ENCODE measurements around the gene GAL3ST3.
"Not testable (repeated sequence)": the region's sequence is repeated elsewhere in the genome, so short reads cannot be mapped to it uniquely, and the experiment has no call there.

Gene GAL3ST3

GRCh38 chr11:66032957-66033735 is 15.8 kb downstream of the GAL3ST3 start:
- Histone ChIP-seq H3K9ac (ENCODE audit: low read length) (no peak overlapping the region), H3K27me3 (ENCODE audit: insufficient read depth, low read length) (no peaks in the 10 kb centered on the region; the same call in 1 of the 2 replicates), H3K27ac (ENCODE audit: low read depth, low read length, poor library complexity, severe bottlenecking) (no peak overlapping the region), H3K4me2 (ENCODE audit: low read length) (no peak overlapping the region), H3K36me3 (ENCODE audit: insufficient read depth, low read length) (no peaks in the 10 kb centered on the region), H3K9me2 (ENCODE audit: low read depth, low read length) (no peaks in the 10 kb centered on the region), H3K9me3 (ENCODE audit: low read length) (no peaks in the 10 kb centered on the region), H3K4me3 (ENCODE audit: low read depth, low read length, poor library complexity, severe bottlenecking) (no peak overlapping the region), H3F3A (ENCODE audit: insufficient read depth, low read length) (no peaks in the 10 kb centered on the region), H3K79me2 (ENCODE audit: insufficient read depth, low read length) (no peaks in the 10 kb centered on the region), H4K20me1 (ENCODE audit: insufficient read depth, low read length) (no peaks in the 10 kb centered on the region), H2AFZ (ENCODE audit: low read length) (no peak overlapping the region), H3K4me1 (ENCODE audit: insufficient read depth, low read length, severe bottlenecking) (no peaks in the 10 kb centered on the region)
- TF ChIP-seq CTCF (IDR thresholded peaks at IDR 0.05; ENCODE audit: low read length): no peak
- no peak for TF ChIP-seq EZH2 (IDR thresholded peaks at IDR 0.05; ENCODE audit: borderline replicate concordance, low read length)

GRCh38 chr11:66026017-66026529 is 22.9 kb downstream of the GAL3ST3 start, which contains the start of gene CATSPER1:
CATSPER1 (minus strand) TSS chr11:66026479; CDS start chr11:66026379, 100 bp downstream.
- H3K9me2 ChIP-seq (ENCODE audit: low read depth, low read length): no peaks in the 10 kb centered on the region
- H3K27ac ChIP-seq (ENCODE audit: low read depth, low read length, poor library complexity, severe bottlenecking): no peak within 1 kb of the TSS
- no peak within 1 kb of the TSS for H3K4me2 ChIP-seq (ENCODE audit: low read length)
- H3K4me3 ChIP-seq (ENCODE audit: low read depth, low read length, poor library complexity, severe bottlenecking): no peak within 1 kb of the TSS
- H3F3A ChIP-seq (ENCODE audit: insufficient read depth, low read length): no peaks in the 10 kb centered on the region
- no peaks in the 10 kb centered on the region for H3K79me2 ChIP-seq (ENCODE audit: insufficient read depth, low read length)
- no peaks in the 10 kb centered on the region for H3K36me3 ChIP-seq (ENCODE audit: insufficient read depth, low read length)
- H3K4me1 ChIP-seq (ENCODE audit: insufficient read depth, low read length, severe bottlenecking): peaks cover 3% of the 10 kb centered on the region
- no peak within 1 kb of the TSS for H3K9ac ChIP-seq (ENCODE audit: low read length)
- H2AFZ ChIP-seq (ENCODE audit: low read length): no peak within 1 kb of the TSS
- no peak for TF ChIP-seq CTCF (IDR thresholded peaks at IDR 0.05; ENCODE audit: low read length)
- no peak for TF ChIP-seq EZH2 (IDR thresholded peaks at IDR 0.05; ENCODE audit: borderline replicate concordance, low read length)
- H4K20me1 ChIP-seq (ENCODE audit: insufficient read depth, low read length): no peaks in the 10 kb centered on the region
- H3K27me3 ChIP-seq (ENCODE audit: insufficient read depth, low read length): peaks cover 9% of the 10 kb centered on the region; the same call in 1 of the 2 replicates
- no peaks in the 10 kb centered on the region for H3K9me3 ChIP-seq (ENCODE audit: low read length)

GRCh38 chr11:66023186-66023440 is 25.8 kb downstream of the GAL3ST3 start:
- H3K9me3 ChIP-seq (ENCODE audit: low read length); H2AFZ ChIP-seq (ENCODE audit: low read length); H3K27me3 ChIP-seq (ENCODE audit: insufficient read depth, low read length); H3K36me3 ChIP-seq (ENCODE audit: insufficient read depth, low read length); H3K27ac ChIP-seq (ENCODE audit: low read depth, low read length, poor library complexity, severe bottlenecking); H4K20me1 ChIP-seq (ENCODE audit: insufficient read depth, low read length); H3F3A ChIP-seq (ENCODE audit: insufficient read depth, low read length); H3K79me2 ChIP-seq (ENCODE audit: insufficient read depth, low read length); H3K9me2 ChIP-seq (ENCODE audit: low read depth, low read length); H3K9ac ChIP-seq (ENCODE audit: low read length); H3K4me3 ChIP-seq (ENCODE audit: low read depth, low read length, poor library complexity, severe bottlenecking); H3K4me1 ChIP-seq (ENCODE audit: insufficient read depth, low read length, severe bottlenecking); H3K4me2 ChIP-seq (ENCODE audit: low read length): not testable (repeated sequence)

Measured in OCI-LY1 (cell line).